GM18867 (cell line): ENCODE measurements around the gene DCP2.

Experiments
- ATAC-seq: cut with Tn5 transposase; IDR thresholded peaks from one replicate; pipeline ENCODE4 v1.9.1; 2021; ENCODE audit warnings: mild to moderate bottlenecking, moderate library complexity; ENCODE audit not compliant: unreplicated experiment

Gene DCP2

GRCh38 chr5:113017881-113018635, 41.5 kb downstream of the DCP2 start:
- ATAC-seq = no peak

GRCh38 chr5:113020461-113021273, 44.1 kb downstream of the DCP2 start:
- no peak for ATAC-seq

- ATAC-seq = peak; percentile 88
Observed at GRCh38 chr5:113022661-113023060, 46.1 kb downstream of the DCP2 start.

GRCh38 chr5:113024076-113024697, 47.6 kb downstream of the DCP2 start:
- no peak for ATAC-seq

GRCh38 chr5:113025596-113025995, 49.0 kb downstream of the DCP2 start:
- no peak for ATAC-seq

- no peak for ATAC-seq
Observed at GRCh38 chr5:113026211-113026610, 49.6 kb downstream of the DCP2 start.

- ATAC-seq = no peak
Observed at GRCh38 chr5:113027015-113027414, 50.4 kb downstream of the DCP2 start.

GRCh38 chr5:113027431-113027830, 50.8 kb downstream of the DCP2 start:
- ATAC-seq = no peak

- no peak for ATAC-seq
Observed at GRCh38 chr5:113029614-113030013, 53.0 kb downstream of the DCP2 start.

GRCh38 chr5:113031104-113031503, 54.5 kb downstream of the DCP2 start:
- no peak for ATAC-seq

GRCh38 chr5:113031557-113031956, 55.0 kb downstream of the DCP2 start:
- ATAC-seq = no peak

- ATAC-seq = no peak
Observed at GRCh38 chr5:113034182-113034773, 57.7 kb downstream of the DCP2 start.

- no peak for ATAC-seq
Observed at GRCh38 chr5:113035096-113035495, 58.5 kb downstream of the DCP2 start.

GRCh38 chr5:113036321-113036720, 59.7 kb downstream of the DCP2 start:
- no peak for ATAC-seq

GRCh38 chr5:113036826-113037225, 60.2 kb downstream of the DCP2 start:
- ATAC-seq = no peak

- no peak for ATAC-seq
Observed at GRCh38 chr5:113038136-113038535, 61.5 kb downstream of the DCP2 start.

GRCh38 chr5:113038714-113039113, 62.1 kb downstream of the DCP2 start:
- ATAC-seq = no peak

- ATAC-seq = no peak
Observed at GRCh38 chr5:113039229-113039933, 62.8 kb downstream of the DCP2 start.

- no peak for ATAC-seq
Observed at GRCh38 chr5:113039934-113040285, 63.3 kb downstream of the DCP2 start.

GRCh38 chr5:113040672-113041260, 64.2 kb downstream of the DCP2 start:
- ATAC-seq = no peak
